HG03045 (cell line): ENCODE results near the gene SUSD4.
"Not testable (repeated sequence)": the region's sequence is repeated elsewhere in the genome, so short reads cannot be mapped to it uniquely, and the experiment has no call there.

Source experiments
- ATAC-seq: cut with Tn5 transposase; IDR thresholded peaks from one replicate; pipeline ENCODE4 v1.9.1; 2021; ENCODE audit warnings: mild to moderate bottlenecking, moderate library complexity; ENCODE audit not compliant: unreplicated experiment

Gene SUSD4, protein sequence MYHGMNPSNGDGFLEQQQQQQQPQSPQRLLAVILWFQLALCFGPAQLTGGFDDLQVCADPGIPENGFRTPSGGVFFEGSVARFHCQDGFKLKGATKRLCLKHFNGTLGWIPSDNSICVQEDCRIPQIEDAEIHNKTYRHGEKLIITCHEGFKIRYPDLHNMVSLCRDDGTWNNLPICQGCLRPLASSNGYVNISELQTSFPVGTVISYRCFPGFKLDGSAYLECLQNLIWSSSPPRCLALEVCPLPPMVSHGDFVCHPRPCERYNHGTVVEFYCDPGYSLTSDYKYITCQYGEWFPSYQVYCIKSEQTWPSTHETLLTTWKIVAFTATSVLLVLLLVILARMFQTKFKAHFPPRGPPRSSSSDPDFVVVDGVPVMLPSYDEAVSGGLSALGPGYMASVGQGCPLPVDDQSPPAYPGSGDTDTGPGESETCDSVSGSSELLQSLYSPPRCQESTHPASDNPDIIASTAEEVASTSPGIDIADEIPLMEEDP

DNA sequence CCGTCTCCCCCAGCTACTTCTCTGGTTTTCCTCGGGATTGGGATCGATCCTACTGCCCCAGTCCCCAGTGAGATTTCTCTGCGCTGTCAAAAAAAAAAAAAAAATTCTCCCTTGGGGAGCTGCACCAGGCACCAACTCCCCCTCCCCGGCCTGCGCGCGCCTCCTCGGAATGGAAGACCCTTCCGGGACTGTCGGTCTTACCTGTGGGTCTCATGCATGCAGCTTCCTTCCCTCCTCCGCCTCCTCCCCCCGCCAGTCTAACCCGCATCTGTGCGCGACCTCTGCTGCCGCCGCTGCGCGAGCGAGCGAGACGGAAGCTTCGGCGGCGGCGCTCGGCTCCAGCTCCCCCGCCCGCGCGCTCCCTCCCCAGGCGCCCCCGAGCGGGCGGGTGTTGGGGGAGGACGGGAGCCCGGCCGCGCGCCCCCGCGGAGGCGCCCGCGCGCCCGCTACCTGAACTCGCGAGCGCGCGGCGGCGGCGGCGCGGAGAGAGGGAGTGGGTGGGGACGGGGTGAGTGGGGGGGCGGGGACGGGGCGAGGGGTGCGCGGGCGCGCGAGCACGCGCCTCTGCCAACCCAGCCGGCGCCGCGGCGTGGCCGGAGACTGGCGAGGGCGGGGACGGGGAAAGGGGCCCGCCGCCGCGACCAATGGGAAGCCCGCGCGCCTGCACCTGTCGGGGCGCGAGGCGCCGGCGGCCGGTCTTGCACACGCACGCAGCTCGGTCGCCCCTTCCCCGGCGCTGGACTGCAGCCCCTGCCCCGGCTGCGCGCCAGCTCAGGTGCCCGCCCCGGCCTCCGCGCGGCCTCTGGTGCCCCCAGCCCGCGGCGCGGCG lies at the start of gene SUSD4:
Gene SUSD4, minus strand, starts transcription at position 321 of the 829 bp plus-strand sequence. CDS start 751 bp downstream, outside the sequence.
- no peak for ATAC-seq

DNA sequence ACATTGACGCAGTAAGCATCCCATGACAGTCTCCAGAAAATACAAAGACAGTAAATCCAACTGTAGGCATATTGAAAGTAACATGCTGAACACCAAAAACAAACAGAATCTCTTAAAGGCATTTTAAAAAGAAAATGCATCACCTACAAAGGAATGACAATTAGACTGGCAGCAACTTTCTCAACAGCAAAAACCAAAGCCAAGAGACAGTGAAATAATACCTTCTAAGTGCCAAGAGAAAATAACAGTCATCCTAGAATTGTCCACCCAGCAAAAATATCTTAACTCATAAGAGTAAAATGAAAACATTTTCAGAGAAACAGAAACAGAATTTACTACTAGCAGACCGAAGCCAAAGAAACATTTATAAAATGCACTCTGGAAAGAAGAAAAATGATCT lies 49.2 kb upstream of the SUSD4 start:
- ATAC-seq, result no peak

GRCh38 chr1:223411710-223412109 lies 47.7 kb upstream of the SUSD4 start:
- no peak for ATAC-seq

DNA sequence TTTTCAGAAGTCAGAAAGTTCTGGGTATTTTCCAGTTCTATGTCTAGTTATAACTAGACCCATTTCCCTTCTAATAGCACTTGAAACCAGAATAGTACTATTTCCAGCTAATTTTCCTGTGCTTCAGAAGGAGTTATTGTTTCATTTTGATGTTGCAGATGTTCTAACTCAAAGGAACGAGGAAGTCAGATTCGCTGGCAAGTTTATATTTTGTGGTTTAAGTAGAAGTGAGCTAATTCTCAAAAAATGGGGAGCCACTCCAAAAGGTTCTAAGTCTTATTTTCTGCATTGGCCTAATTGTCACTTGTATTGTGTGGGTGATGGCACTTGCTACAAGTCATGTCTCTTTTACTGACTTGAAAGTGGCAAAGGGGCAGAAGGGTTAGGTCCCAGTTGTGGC lies 47.3 kb upstream of the SUSD4 start:
- no peak for ATAC-seq

DNA sequence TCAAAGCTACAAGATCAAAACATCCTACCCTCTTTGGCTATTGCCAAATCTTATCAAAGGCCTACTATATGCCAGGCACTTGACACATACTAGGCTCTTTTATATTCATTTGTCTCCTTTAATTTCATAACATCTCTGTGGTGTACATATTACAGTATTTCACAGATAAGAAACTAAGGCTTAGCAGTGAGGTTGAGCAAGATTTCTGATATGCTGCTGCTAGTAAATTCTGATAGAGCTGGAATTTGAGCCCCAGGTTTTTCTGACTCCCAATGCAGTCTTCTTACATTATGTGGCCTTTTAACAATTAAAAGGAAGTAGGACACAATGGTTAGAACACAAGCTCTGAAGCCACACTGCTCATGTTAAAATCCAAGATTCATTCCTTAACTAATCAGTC lies 46.1 kb upstream of the SUSD4 start:
- ATAC-seq, result no peak

GRCh38 chr1:223405507-223405906 lies 41.5 kb upstream of the SUSD4 start:
- ATAC-seq, result no peak

- ATAC-seq, result no peak
Observed at GRCh38 chr1:223403184-223403815, 39.3 kb upstream of the SUSD4 start.

- no peak for ATAC-seq
Observed at GRCh38 chr1:223402790-223403142, 38.8 kb upstream of the SUSD4 start.

DNA sequence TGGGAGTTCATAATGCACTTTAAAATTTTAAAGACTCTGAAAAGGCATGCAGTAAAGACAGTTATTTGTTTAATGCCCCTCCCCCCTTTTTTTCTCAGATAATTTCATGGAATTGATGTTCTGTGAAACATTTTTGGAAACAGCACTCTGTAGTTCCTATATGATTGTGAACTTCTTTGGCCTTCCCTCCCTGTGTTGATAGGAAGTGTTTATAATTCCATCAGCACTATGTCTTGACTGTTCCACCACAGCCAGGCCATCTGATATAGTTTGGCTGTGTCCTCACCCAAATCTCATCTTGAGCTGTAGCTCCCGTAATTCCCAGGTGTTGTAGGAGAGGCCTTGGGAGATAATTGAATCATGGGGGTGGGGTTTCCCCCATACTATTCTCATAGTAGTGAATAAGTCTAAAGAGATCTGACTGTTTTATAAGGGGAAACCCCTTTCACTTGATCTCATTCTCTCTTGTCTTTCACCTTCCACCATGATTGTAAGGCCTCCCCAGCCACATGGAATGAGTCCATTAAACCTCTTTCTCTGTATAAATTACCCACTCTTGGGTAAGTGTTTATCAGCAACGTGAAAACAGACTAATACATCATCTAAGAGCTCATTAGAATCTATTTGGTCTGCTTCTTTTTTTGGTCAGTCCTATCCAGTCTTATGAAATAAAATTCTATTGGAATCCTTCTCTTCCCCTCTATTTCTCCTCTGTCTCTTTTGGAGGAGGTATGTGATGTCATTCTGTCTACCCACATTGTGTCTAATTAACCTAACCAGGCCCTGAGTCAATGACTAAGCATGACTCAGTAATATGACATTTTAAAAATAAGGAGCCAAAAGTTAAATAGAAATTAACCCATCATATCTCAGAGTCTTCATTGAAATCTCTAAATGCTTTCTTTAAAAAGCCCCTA lies 38.2 kb upstream of the SUSD4 start:
- no peak for ATAC-seq

GRCh38 chr1:223399393-223399792 lies 35.4 kb upstream of the SUSD4 start:
- ATAC-seq, result not testable (repeated sequence)

GRCh38 chr1:223394706-223395105 lies 30.7 kb upstream of the SUSD4 start:
- no peak for ATAC-seq

DNA sequence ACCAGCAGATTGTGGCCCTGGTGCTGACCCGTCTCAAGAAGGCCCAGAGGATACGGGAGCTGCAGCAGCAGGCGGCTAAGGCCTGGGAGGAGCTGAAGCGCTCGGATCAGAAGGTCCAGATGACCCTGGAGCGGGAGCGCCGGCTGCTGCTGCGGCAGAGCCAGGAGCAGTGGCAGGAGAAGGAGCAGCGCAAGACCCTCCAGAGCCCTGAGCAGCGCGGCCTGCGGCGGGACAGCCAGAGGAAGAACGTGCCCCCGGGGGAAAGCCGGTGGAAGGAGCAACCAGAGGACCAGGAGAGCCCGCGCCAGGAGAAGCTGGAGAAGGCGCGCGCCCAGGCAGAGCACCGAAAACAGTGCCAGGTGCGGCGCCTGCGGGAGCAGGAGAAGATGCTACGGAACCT lies 30.3 kb upstream of the SUSD4 start:
- no peak for ATAC-seq

DNA sequence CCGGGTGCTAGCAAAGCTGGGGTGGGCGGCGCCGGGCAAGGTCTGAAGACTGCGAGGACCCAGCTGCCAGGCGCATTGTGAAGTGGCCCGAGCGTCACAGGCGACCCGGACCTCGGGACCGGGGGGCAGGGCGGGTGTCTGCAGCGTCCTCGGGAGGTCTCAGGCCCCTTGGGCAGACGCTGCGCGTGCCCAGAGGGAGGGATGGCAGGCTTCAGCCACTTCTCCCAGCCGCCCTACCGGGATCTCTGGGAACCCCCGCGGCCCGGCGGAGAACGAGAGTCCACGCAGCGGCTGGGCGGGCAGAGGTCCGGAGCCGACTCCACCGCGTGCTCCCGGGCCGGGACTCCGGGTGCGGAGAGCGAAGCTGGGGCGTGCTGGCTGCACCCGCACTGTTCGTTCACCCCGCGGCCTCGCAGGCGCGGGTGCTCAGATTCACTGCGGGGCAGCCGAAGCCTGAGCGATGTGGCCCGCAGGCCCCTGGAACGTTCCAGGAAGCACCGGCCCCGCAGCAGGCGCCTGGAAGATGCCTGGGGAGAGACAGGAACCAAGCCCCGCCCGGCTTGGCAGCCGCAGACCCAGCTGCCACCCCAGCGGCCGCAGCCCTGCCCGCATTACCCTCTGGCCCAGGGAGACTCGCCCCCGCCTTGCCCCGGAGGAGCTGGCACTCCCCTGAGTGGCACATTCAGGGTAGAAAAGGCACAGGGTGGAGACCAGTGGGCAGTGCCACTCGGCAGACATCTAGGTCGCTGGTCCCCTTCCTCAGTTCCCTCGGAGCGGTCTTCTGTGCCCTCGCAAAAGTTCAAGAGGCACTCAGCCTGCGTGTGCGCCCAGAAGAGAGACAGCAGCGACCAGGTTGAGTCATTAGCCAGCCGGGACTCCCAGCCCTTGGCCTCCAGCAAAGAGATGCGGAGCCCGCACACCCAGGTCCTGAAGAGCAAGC lies 29.6 kb upstream of the SUSD4 start, which contains the start of gene CCDC185:
Gene CCDC185, plus strand, starts transcription at position 141 of the 940 bp plus-strand sequence. Its CDS starts 61 bp downstream, at position 202.
- no peak for ATAC-seq

GRCh38 chr1:223390618-223391017 lies 26.6 kb upstream of the SUSD4 start:
- no peak for ATAC-seq

DNA sequence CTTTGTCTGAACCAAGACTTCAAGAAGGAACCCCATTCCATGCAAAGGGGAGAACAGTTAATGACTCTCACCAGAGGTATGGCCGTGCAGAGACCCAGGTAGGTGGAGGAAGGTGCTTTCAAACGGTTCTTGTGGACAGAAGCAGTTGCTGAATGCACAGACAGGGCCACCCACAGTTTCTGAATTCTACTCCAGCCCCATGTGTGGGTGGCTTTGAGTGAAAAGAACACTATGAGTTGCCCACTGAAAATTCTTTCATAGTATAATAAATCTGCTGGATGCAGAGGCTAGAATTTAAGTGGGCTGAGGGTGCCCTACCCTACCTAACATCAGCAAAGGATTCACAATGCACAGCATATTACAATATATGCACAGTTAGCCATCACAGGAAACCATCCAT lies 22.0 kb upstream of the SUSD4 start:
- no peak for ATAC-seq

DNA sequence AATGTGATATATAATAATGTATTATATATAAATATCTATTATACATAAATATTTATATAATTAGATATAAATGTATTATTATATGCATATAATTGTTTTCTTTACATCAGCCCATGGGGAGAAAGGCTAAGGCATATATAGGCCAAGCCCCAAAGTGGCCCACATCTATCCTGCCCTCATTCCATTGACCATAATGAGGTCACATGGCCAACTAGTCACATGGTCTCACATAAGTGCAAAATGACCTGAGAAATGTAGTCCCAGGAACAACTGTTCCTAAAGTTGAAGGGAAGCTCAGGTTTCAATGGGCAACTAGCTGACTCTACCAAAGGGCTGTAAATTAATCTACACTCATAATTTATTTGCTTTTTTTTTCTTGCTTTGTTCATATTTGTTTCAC lies 14.8 kb upstream of the SUSD4 start:
- ATAC-seq, result no peak

DNA sequence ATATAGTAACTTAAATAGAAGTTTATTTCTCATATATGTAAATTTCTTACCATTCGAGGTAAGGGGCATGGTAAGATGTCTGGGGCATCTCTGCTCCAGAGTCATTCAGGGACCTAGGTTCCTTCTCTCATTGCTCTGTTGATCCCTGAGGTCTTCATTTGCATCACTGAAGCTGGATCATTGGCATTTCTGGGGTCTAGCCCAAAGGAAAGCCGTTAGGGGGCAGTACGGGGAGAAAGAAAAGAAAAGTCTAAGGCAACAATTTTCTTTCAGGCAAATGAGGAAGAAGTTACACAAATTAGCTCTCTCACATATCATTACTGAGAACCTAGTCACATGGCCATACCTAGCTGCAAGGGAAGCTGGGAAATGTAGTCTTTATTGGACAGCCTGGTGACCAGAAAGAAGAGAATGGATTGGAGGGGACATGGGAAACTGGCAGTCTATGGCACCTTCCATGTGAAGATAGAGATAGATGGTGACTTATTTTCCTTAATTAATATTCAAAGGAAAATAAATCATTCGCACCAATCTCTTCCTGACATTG lies 10.2 kb upstream of the SUSD4 start:
- no peak for ATAC-seq

DNA sequence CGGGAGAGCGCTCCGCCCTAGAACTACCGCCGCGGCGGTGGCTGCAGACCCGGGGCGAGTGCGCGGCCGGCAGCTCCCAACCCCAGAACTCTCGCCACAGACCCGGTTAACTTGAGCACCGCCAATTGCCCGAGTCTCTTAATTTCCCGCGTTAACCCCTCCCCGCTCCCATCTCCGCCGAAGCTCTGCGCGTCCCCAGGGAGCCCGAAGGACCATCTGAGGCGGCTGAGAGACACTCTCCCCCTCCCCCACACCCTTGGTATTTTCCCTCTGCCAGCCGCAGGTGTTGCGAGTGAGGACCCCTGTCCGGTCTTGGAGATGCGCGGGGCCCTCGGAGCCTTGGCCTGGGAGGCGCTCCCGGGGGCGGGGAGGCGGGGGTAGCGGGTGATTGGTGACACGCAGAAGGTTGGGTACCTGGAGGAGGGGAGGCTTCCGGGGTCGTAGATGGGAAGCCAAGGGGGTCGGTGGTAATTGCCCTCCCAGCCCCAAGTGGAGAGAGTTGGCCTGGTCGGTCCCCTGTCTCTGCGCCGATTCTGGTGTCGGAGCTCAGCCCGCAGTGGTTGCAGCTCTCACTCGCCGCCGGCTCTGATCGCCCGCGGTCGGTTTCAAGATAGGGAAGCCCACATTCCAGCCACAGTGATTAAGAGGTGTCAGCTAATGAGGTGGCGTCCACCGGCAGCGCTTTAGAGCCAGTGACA lies 858 bp upstream of the SUSD4 start:
- no peak for ATAC-seq
